Measurements from ENCODE around the gene ECHDC1.

- TF ChIP-seq CTCF (conservative IDR thresholded peaks at IDR 0.05; ENCODE audit: low read depth, low read length), result no peak
- no peak for TF ChIP-seq EZH2 (IDR thresholded peaks at IDR 0.05; ENCODE audit: borderline replicate concordance, low read depth, low read length, poor library complexity, severe bottlenecking)
Observed at GRCh38 chr6:127365874-127366273, 22.5 kb upstream of the ECHDC1 start.
